ENCODE data around the gene PHACTR2. TPM values are rescaled to one million over a fixed set of nuclear protein-coding genes. Genes with fewer than 3 reads are reported as not detected.

The PHACTR2 gene
- total RNA-seq, 4 donors from 2014 or later, result 39.8 to 99.0 (median 49.3) TPM

GRCh38 chr6:143765422-143766184, 87.8 kb downstream of the PHACTR2 start:
- Histone ChIP-seq H3K36me3 (peaks cover 0 to 25% (median 0%) of the 10 kb centered on the region in 3 donors), H3K4me3 (no peak overlapping the region), H3K4me1 (no peaks in the 10 kb centered on the region), H3K27ac (no peak overlapping the region), H3K27me3 (no peaks in the 10 kb centered on the region), H3K9me3 (no peaks in the 10 kb centered on the region)
- TF ChIP-seq CTCF (IDR thresholded peaks at IDR 0.05) (no peak), POLR2A (IDR thresholded peaks at IDR 0.05) (no peak)
- DNase-seq, result no peak

- no peaks in the 10 kb centered on the region for H3K9me3 ChIP-seq
- no peak overlapping the region for H3K27ac ChIP-seq
- H3K36me3 ChIP-seq, result peaks cover 0 to 22% (median 0%) of the 10 kb centered on the region in 3 donors
- no peak overlapping the region for H3K4me3 ChIP-seq
- no peaks in the 10 kb centered on the region for H3K27me3 ChIP-seq
- TF ChIP-seq CTCF (IDR thresholded peaks at IDR 0.05), result no peak
- no peak for TF ChIP-seq POLR2A (IDR thresholded peaks at IDR 0.05)
- no peak for DNase-seq
- H3K4me1 ChIP-seq, result no peaks in the 10 kb centered on the region
These were observed 88.4 kb downstream of the PHACTR2 start for GRCh38 chr6:143766185-143766553.

GRCh38 chr6:143767433-143767832, 89.7 kb downstream of the PHACTR2 start:
- TF ChIP-seq POLR2A (IDR thresholded peaks at IDR 0.05), result no peak
- no peak for TF ChIP-seq CTCF (IDR thresholded peaks at IDR 0.05)
- no peaks in the 10 kb centered on the region for H3K9me3 ChIP-seq
- H3K4me1 ChIP-seq, result no peaks in the 10 kb centered on the region
- H3K36me3 ChIP-seq, result peaks cover 0 to 23% (median 0%) of the 10 kb centered on the region in 3 donors
- H3K27ac ChIP-seq, result no peak overlapping the region
- no peaks in the 10 kb centered on the region for H3K27me3 ChIP-seq
- DNase-seq, result no peak
- H3K4me3 ChIP-seq, result no peak overlapping the region

GRCh38 chr6:143772116-143773086, 94.6 kb downstream of the PHACTR2 start:
- TF ChIP-seq CTCF (IDR thresholded peaks at IDR 0.05) (no peak), POLR2A (IDR thresholded peaks at IDR 0.05) (no peak)
- Histone ChIP-seq H3K4me1 (no peaks in the 10 kb centered on the region), H3K9me3 (no peaks in the 10 kb centered on the region), H3K4me3 (no peak overlapping the region), H3K27ac (peak overlapping the region in 2 of 4 donors; percentile 10 to 26), H3K36me3 (peaks cover 0 to 20% (median 0%) of the 10 kb centered on the region in 3 donors), H3K27me3 (no peaks in the 10 kb centered on the region)
- no peak for DNase-seq

- no peaks in the 10 kb centered on the region for H3K9me3 ChIP-seq
- peak overlapping the region in 1 of 4 donors; percentile 26 for H3K27ac ChIP-seq
- H3K4me3 ChIP-seq, result no peak overlapping the region
- TF ChIP-seq CTCF (IDR thresholded peaks at IDR 0.05) (no peak), POLR2A (IDR thresholded peaks at IDR 0.05) (no peak)
- peaks cover 0 to 13% (median 0%) of the 10 kb centered on the region in 3 donors for H3K36me3 ChIP-seq
- H3K4me1 ChIP-seq, result no peaks in the 10 kb centered on the region
- no peak for DNase-seq
- no peaks in the 10 kb centered on the region for H3K27me3 ChIP-seq
These were observed 95.9 kb downstream of the PHACTR2 start for GRCh38 chr6:143773506-143774150.
